ENCODE measurements around the gene TMEM25.

DNA sequence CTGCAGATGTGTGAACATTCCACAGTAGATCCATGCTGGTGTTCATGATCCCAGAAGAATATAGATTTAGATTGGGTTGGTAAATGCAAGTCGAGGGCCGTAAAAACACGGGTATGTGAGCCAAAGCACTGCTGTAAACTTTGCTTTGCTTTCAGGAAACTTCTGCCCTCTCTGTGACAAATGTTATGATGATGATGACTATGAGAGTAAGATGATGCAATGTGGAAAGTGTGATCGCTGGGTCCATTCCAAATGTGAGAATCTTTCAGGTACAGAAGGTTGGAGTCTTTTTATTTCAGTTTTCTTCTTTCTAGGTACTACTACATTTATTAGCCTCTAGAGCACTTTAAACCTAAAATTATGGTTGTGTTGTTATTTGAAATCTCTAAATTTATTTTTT lies 40.0 kb upstream of the TMEM25 start:
- no peak for TF ChIP-seq POLR2A (IDR thresholded peaks at IDR 0.05)
- TF ChIP-seq, protein P1, sequence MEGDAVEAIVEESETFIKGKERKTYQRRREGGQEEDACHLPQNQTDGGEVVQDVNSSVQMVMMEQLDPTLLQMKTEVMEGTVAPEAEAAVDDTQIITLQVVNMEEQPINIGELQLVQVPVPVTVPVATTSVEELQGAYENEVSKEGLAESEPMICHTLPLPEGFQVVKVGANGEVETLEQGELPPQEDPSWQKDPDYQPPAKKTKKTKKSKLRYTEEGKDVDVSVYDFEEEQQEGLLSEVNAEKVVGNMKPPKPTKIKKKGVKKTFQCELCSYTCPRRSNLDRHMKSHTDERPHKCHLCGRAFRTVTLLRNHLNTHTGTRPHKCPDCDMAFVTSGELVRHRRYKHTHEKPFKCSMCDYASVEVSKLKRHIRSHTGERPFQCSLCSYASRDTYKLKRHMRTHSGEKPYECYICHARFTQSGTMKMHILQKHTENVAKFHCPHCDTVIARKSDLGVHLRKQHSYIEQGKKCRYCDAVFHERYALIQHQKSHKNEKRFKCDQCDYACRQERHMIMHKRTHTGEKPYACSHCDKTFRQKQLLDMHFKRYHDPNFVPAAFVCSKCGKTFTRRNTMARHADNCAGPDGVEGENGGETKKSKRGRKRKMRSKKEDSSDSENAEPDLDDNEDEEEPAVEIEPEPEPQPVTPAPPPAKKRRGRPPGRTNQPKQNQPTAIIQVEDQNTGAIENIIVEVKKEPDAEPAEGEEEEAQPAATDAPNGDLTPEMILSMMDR (IDR thresholded peaks at IDR 0.05), result no peak
